Urinary bladder (tissue), 2 donors: ENCODE results near the gene FABP1. TPM values are rescaled to one million over a fixed set of nuclear protein-coding genes. Genes with fewer than 3 reads are reported as not detected.

Experiments used
- polyA plus RNA-seq: library from polyadenylated mRNA; stranded (reverse); fragments of 200-250 nt; gene quantifications from one replicate; pipeline ENCODE4 v1.2.3, GENCODE V29; 2013
- small RNA-seq: library from RNA; depleted of rRNA; stranded (forward); fragments of <200 nt; gene quantifications from one replicate; pipeline ENCODE3, GENCODE V24; 2014
- total RNA-seq: library from RNA; depleted of rRNA; stranded (reverse); fragments of >200 nt; gene quantifications from one replicate; pipeline ENCODE4 v1.2.3, GENCODE V29; 2014
- donor health status: healthy.

The FABP1 gene
- total and polyA plus RNA-seq, 2 donors, result 4.7 TPM; not detected in 1

Small RNA genes within 50 kb of the gene (small RNA-seq; reads per million reads assigned to genes)
- not detected for gene MIR4780

Other genes with a start within 250 kb of the FABP1 start
- gene RNU2-63P, start 111.5 kb downstream of the FABP1 start, total RNA-seq, result not detected
- not detected for gene RNU2-63P, start 111.5 kb downstream of the FABP1 start, polyA plus RNA-seq
- gene KRCC1, start 72.3 kb downstream of the FABP1 start, total RNA-seq, result 35.3 TPM
- 28.0 TPM for gene KRCC1, start 72.3 kb downstream of the FABP1 start, polyA plus RNA-seq
- gene SMYD1, start 60.2 kb downstream of the FABP1 start, total RNA-seq, result 5.7 TPM
- gene SMYD1, start 60.2 kb downstream of the FABP1 start, polyA plus RNA-seq, result 0.06 TPM
- 17.7 TPM for gene THNSL2, start 42.3 kb upstream of the FABP1 start, total RNA-seq
- gene THNSL2, start 42.3 kb upstream of the FABP1 start, polyA plus RNA-seq, result 30.4 TPM